ENCODE data around the gene TTC28.

The TTC28 gene

GRCh38 chr22:28478564-28478963, 201.1 kb downstream of the TTC28 start:
- Histone ChIP-seq H3K4me1 (ENCODE audit: control insufficient read depth, insufficient read depth, low read length) (peaks cover 9% of the 10 kb centered on the region), H3K36me3 (ENCODE audit: control insufficient read depth in 2 of 2, insufficient read depth in 1 of 2, low read length in 2 of 2) (no peaks in the 10 kb centered on the region), H3K9me3 (ENCODE audit: control insufficient read depth, insufficient read depth, low read depth, low read length) (no peaks in the 10 kb centered on the region), H3K27ac (ENCODE audit: extremely low read depth, low read depth, low read length) (no peak overlapping the region), H3K4me3 (ENCODE audit: low read depth, low read length) (no peak overlapping the region)
- CTCF ChIA-PET: no interaction called here
- no peak for TF ChIP-seq ZBTB6 (tag by site-specific recombination; IDR thresholded peaks at IDR 0.05)
- TF ChIP-seq KLF10 (tag by site-specific recombination; IDR thresholded peaks at IDR 0.05): no peak
- no peak for TF ChIP-seq MYNN (tag by site-specific recombination; IDR thresholded peaks at IDR 0.05; ENCODE audit: borderline replicate concordance)
- TF ChIP-seq ZNF488 (tag by site-specific recombination; IDR thresholded peaks at IDR 0.05): no peak
- TF ChIP-seq ZNF24 (tag by site-specific recombination; IDR thresholded peaks at IDR 0.05): no peak
- TF ChIP-seq ZNF140 (tag by site-specific recombination; IDR thresholded peaks at IDR 0.05): no peak
- peak; percentile 89 for TF ChIP-seq ZNF623 (tag by site-specific recombination; IDR thresholded peaks at IDR 0.05)
- POLR2A ChIA-PET: no interaction called here

- Histone ChIP-seq H3K27ac (ENCODE audit: extremely low read depth, low read depth, low read length) (no peak overlapping the region), H3K4me1 (ENCODE audit: control insufficient read depth, insufficient read depth, low read length) (peaks cover 7% of the 10 kb centered on the region), H3K4me3 (ENCODE audit: low read depth, low read length) (no peak overlapping the region), H3K9me3 (ENCODE audit: control insufficient read depth, insufficient read depth, low read depth, low read length) (no peaks in the 10 kb centered on the region), H3K36me3 (ENCODE audit: control insufficient read depth in 2 of 2, insufficient read depth in 1 of 2, low read length in 2 of 2) (no peaks in the 10 kb centered on the region)
- POLR2A ChIA-PET: no interaction called here
- CTCF ChIA-PET: interaction anchor here (0.6 kb wide), 1 partner anchor 207 kb away, joined by 3 read pairs; no protein-coding TSS in a partner anchor
- no peak for TF ChIP-seq CTCF (tag by site-specific recombination; IDR thresholded peaks at IDR 0.05)
- TF ChIP-seq ZNF174 (tag by site-specific recombination; IDR thresholded peaks at IDR 0.05): no peak
- TF ChIP-seq ZNF843 (tag by site-specific recombination; IDR thresholded peaks at IDR 0.05): no peak
- no peak for TF ChIP-seq SCRT1 (tag by site-specific recombination; IDR thresholded peaks at IDR 0.05; ENCODE audit: borderline replicate concordance)
- TF ChIP-seq ZNF791 (tag by site-specific recombination; IDR thresholded peaks at IDR 0.05): no peak
- TF ChIP-seq ZNF777 (tag by site-specific recombination; IDR thresholded peaks at IDR 0.05; ENCODE audit: borderline replicate concordance): no peak
- TF ChIP-seq PATZ1 (tag by site-specific recombination; IDR thresholded peaks at IDR 0.05): no peak
These were observed 202.1 kb downstream of the TTC28 start for GRCh38 chr22:28477556-28477955.

- Histone ChIP-seq H3K9me3 (ENCODE audit: control insufficient read depth, insufficient read depth, low read depth, low read length) (no peaks in the 10 kb centered on the region), H3K27ac (ENCODE audit: extremely low read depth, low read depth, low read length) (no peak overlapping the region), H3K36me3 (ENCODE audit: control insufficient read depth in 2 of 2, insufficient read depth in 1 of 2, low read length in 2 of 2) (no peaks in the 10 kb centered on the region), H3K4me3 (ENCODE audit: low read depth, low read length) (no peak overlapping the region), H3K4me1 (ENCODE audit: control insufficient read depth, insufficient read depth, low read length) (no peaks in the 10 kb centered on the region)
- ChIA-PET CTCF (interaction anchor here (0.6 kb wide), 2 partner anchors 11 to 177 kb away, joined by 3 to 4 read pairs; no protein-coding TSS in a partner anchor), POLR2A (no interaction called here)
- no peak for TF ChIP-seq ZNF366 (tag by site-specific recombination; conservative IDR thresholded peaks at IDR 0.05)
- TF ChIP-seq ZNF112 (tag by site-specific recombination; IDR thresholded peaks at IDR 0.05): no peak
- no peak for TF ChIP-seq PRDM4 (tag by site-specific recombination; IDR thresholded peaks at IDR 0.05)
- no peak for TF ChIP-seq GLI2 (tag by site-specific recombination; IDR thresholded peaks at IDR 0.05; ENCODE audit: borderline replicate concordance, low read depth)
- no peak for TF ChIP-seq ZNF843 (tag by site-specific recombination; IDR thresholded peaks at IDR 0.05)
- TF ChIP-seq ZNF692 (tag by site-specific recombination; IDR thresholded peaks at IDR 0.05): no peak
These were observed 205.3 kb downstream of the TTC28 start for GRCh38 chr22:28474330-28474729.

Data from HEK293 (cell line).